IPS-20b (cell line): ENCODE data around the gene PDE1C.

Experiments
- H3K27ac ChIP-seq: one replicate; pipeline ENCODE4 v1.5.1; 2013; ENCODE audit warnings: low read length
- H3K27me3 ChIP-seq: 2 replicates; pipeline ENCODE4 v1.6.1; 2013; ENCODE audit warnings: mild to moderate bottlenecking, low read length, inconsistent platforms; ENCODE audit not compliant: insufficient read depth
- H3K36me3 ChIP-seq: 2 replicates; pipeline ENCODE4 v1.6.1; 2013; ENCODE audit warnings: low read depth, mild to moderate bottlenecking, inconsistent platforms, low read length, moderate library complexity; ENCODE audit not compliant: insufficient read depth
- H3K4me1 ChIP-seq: 2 replicates; pipeline ENCODE4 v1.6.1; 2013; ENCODE audit warnings: mild to moderate bottlenecking, control low read depth, inconsistent platforms, low read length, moderate library complexity; ENCODE audit not compliant: insufficient read depth
- H3K4me3 ChIP-seq: 2 replicates; pipeline ENCODE4 v1.5.1; 2013; ENCODE audit warnings: mild to moderate bottlenecking, low read length, inconsistent platforms
- H3K9ac ChIP-seq: 2 replicates; pipeline ENCODE4 v1.6.1; 2013; ENCODE audit warnings: low read depth, mild to moderate bottlenecking, inconsistent platforms, low read length, moderate library complexity
- H3K9me3 ChIP-seq: 2 replicates; pipeline ENCODE4 v1.6.1; 2013; ENCODE audit warnings: mild to moderate bottlenecking, low read depth, low read length, inconsistent platforms; ENCODE audit not compliant: insufficient read depth

Gene PDE1C

GRCh38 chr7:31751726-31752125, 318.5 kb downstream of the PDE1C start:
- no peaks in the 10 kb centered on the region for H3K36me3 ChIP-seq
- no peaks in the 10 kb centered on the region for H3K9me3 ChIP-seq
- no peak overlapping the region for H3K4me3 ChIP-seq
- H3K4me1 ChIP-seq = no peaks in the 10 kb centered on the region
- no peak overlapping the region for H3K27ac ChIP-seq
- H3K27me3 ChIP-seq = peaks cover 43% of the 10 kb centered on the region
- no peak overlapping the region for H3K9ac ChIP-seq

GRCh38 chr7:31748084-31748483, 322.1 kb downstream of the PDE1C start:
- Histone ChIP-seq H3K27ac (no peak overlapping the region), H3K9me3 (no peaks in the 10 kb centered on the region), H3K9ac (no peak overlapping the region), H3K4me1 (no peaks in the 10 kb centered on the region), H3K36me3 (no peaks in the 10 kb centered on the region), H3K27me3 (peaks cover 44% of the 10 kb centered on the region), H3K4me3 (no peak overlapping the region)

GRCh38 chr7:31747553-31747952, 322.7 kb downstream of the PDE1C start:
- no peaks in the 10 kb centered on the region for H3K9me3 ChIP-seq
- no peaks in the 10 kb centered on the region for H3K4me1 ChIP-seq
- H3K27me3 ChIP-seq = peaks cover 44% of the 10 kb centered on the region
- H3K4me3 ChIP-seq = no peak overlapping the region
- no peak overlapping the region for H3K27ac ChIP-seq
- no peaks in the 10 kb centered on the region for H3K36me3 ChIP-seq
- no peak overlapping the region for H3K9ac ChIP-seq

GRCh38 chr7:31744294-31744874, 325.8 kb downstream of the PDE1C start:
- Histone ChIP-seq H3K27me3 (peaks cover 37% of the 10 kb centered on the region), H3K9me3 (no peaks in the 10 kb centered on the region), H3K4me1 (no peaks in the 10 kb centered on the region), H3K36me3 (no peaks in the 10 kb centered on the region), H3K27ac (no peak overlapping the region), H3K9ac (no peak overlapping the region), H3K4me3 (no peak overlapping the region)

GRCh38 chr7:31741852-31742251, 328.4 kb downstream of the PDE1C start:
- no peaks in the 10 kb centered on the region for H3K4me1 ChIP-seq
- peaks cover 37% of the 10 kb centered on the region for H3K27me3 ChIP-seq
- H3K27ac ChIP-seq = no peak overlapping the region
- no peaks in the 10 kb centered on the region for H3K9me3 ChIP-seq
- H3K36me3 ChIP-seq = no peaks in the 10 kb centered on the region
- no peak overlapping the region for H3K9ac ChIP-seq
- no peak overlapping the region for H3K4me3 ChIP-seq

- H3K27me3 ChIP-seq = 0 out of 2 replicates have a peak, but pooled peaks cover under 1% of the 10 kb centered on the region
Observed at GRCh38 chr7:31735991-31736982, 333.9 kb downstream of the PDE1C start.

GRCh38 chr7:31734456-31734855, 335.8 kb downstream of the PDE1C start:
- peaks cover 3% of the 10 kb centered on the region; the same call in 1 of the 2 replicates for H3K4me1 ChIP-seq

More at GRCh38 chr7:31735991-31736982, 333.9 kb downstream of the PDE1C start:
- no peaks in the 10 kb centered on the region for H3K9me3 ChIP-seq
- no peak overlapping the region for H3K27ac ChIP-seq
- peaks cover 3% of the 10 kb centered on the region; the same call in 1 of the 2 replicates for H3K4me1 ChIP-seq
- no peaks in the 10 kb centered on the region for H3K36me3 ChIP-seq
- H3K4me3 ChIP-seq = no peak overlapping the region
- no peak overlapping the region for H3K9ac ChIP-seq

GRCh38 chr7:31729195-31729804, 340.9 kb downstream of the PDE1C start:
- Histone ChIP-seq H3K4me3 (no peak overlapping the region), H3K9me3 (no peaks in the 10 kb centered on the region; the same call in 1 of the 2 replicates), H3K27me3 (no peaks in the 10 kb centered on the region), H3K4me1 (no peaks in the 10 kb centered on the region), H3K27ac (no peak overlapping the region), H3K9ac (no peak overlapping the region), H3K36me3 (no peaks in the 10 kb centered on the region)

More at GRCh38 chr7:31734456-31734855, 335.8 kb downstream of the PDE1C start:
- Histone ChIP-seq H3K27ac (no peak overlapping the region), H3K9me3 (no peaks in the 10 kb centered on the region), H3K4me3 (no peak overlapping the region), H3K9ac (no peak overlapping the region), H3K36me3 (no peaks in the 10 kb centered on the region), H3K27me3 (no peaks in the 10 kb centered on the region)

- no peak overlapping the region for H3K4me3 ChIP-seq
- H3K9me3 ChIP-seq = no peaks in the 10 kb centered on the region; the same call in 1 of the 2 replicates
Observed at GRCh38 chr7:31724696-31725095, 345.5 kb downstream of the PDE1C start.

GRCh38 chr7:31720366-31720765, 349.8 kb downstream of the PDE1C start:
- no peaks in the 10 kb centered on the region for H3K27me3 ChIP-seq
- H3K9me3 ChIP-seq = no peaks in the 10 kb centered on the region; the same call in 1 of the 2 replicates
- H3K4me3 ChIP-seq = no peak overlapping the region
- no peaks in the 10 kb centered on the region for H3K36me3 ChIP-seq
- H3K4me1 ChIP-seq = no peaks in the 10 kb centered on the region
- no peak overlapping the region for H3K27ac ChIP-seq
- no peak overlapping the region for H3K9ac ChIP-seq

More at GRCh38 chr7:31724696-31725095, 345.5 kb downstream of the PDE1C start:
- Histone ChIP-seq H3K36me3 (no peaks in the 10 kb centered on the region), H3K9ac (no peak overlapping the region), H3K4me1 (no peaks in the 10 kb centered on the region), H3K27me3 (no peaks in the 10 kb centered on the region), H3K27ac (no peak overlapping the region)

- no peaks in the 10 kb centered on the region for H3K36me3 ChIP-seq
- H3K9me3 ChIP-seq = peaks cover 10% of the 10 kb centered on the region; the same call in 1 of the 2 replicates
- H3K27me3 ChIP-seq = peaks cover 10% of the 10 kb centered on the region
- no peak overlapping the region for H3K9ac ChIP-seq
- H3K27ac ChIP-seq = no peak overlapping the region
- no peak overlapping the region for H3K4me3 ChIP-seq
- peaks cover under 1% of the 10 kb centered on the region; the same call in 1 of the 2 replicates for H3K4me1 ChIP-seq
Observed at GRCh38 chr7:31716355-31716754, 353.9 kb downstream of the PDE1C start.
